CD4-positive, alpha-beta T cell (primary cell): Measurements from ENCODE around the gene OSBPL5. TPM values are rescaled to one million over a fixed set of nuclear protein-coding genes. Genes with fewer than 3 reads are reported as not detected.

Experiments used
- ATAC-seq: fragments of 200-7000 bp; cut with Tn5 transposase; one replicate; pipeline ENCODE4 v1.10.0; 2022; ENCODE audit warnings: mild to moderate bottlenecking; ENCODE audit not compliant: poor library complexity
- CTCF ChIA-PET: fragments of 350-600 bp; sonication (Branson Sonifier 250); formaldehyde crosslinking; loops from one replicate; lab custom pipeline; 2021; ENCODE audit warnings: antibody characterized with exemption, inconsistent platforms; lab: Charles Lee
- POLR2A ChIA-PET: fragments of 350-600 bp; sonication (Branson Sonifier 250); formaldehyde crosslinking; loops from one replicate; lab custom pipeline; 2021; ENCODE audit warnings: antibody characterized with exemption, inconsistent platforms; lab: Charles Lee
- DNase-seq, 14 experiments: peaks; one replicate each; pipeline ENCODE4 v3.0.0-alpha.2; 2013 to 2020; ENCODE audit warnings: mixed read lengths in 2 of 14
- H3K27ac ChIP-seq, 2 donors: one replicate each; pipeline versions ENCODE4 v1.5.1 to v1.7.0; 2013; ENCODE audit warnings: low read length in 2 of 2, low read depth in 1 of 2, mild to moderate bottlenecking in 1 of 2
- H3K27me3 ChIP-seq, 2 experiments: 1 replicate in 1 of 2; 2 replicates in 1 of 2; pipeline versions ENCODE4 v1.6.1 to v1.7.0; 2013; ENCODE audit warnings: low read length in 2 of 2, control low read depth in 1 of 2, mild to moderate bottlenecking in 1 of 2, moderate library complexity in 1 of 2; ENCODE audit not compliant: insufficient read depth in 2 of 2, control insufficient read depth in 1 of 2
- H3K36me3 ChIP-seq: one replicate; pipeline ENCODE4 v1.6.1; 2013; ENCODE audit warnings: low read length, control low read depth; ENCODE audit not compliant: insufficient read depth
- H3K4me1 ChIP-seq: one replicate; pipeline ENCODE4 v1.6.1; 2013; ENCODE audit warnings: low read length, control low read depth; ENCODE audit not compliant: insufficient read depth
- H3K4me3 ChIP-seq: one replicate; pipeline ENCODE4 v1.5.1; 2013; ENCODE audit warnings: mild to moderate bottlenecking, low read length, moderate library complexity
- H3K9me3 ChIP-seq, 2 experiments: 1 replicate in 1 of 2; 2 replicates in 1 of 2; pipeline versions ENCODE4 v1.6.1 to v1.7.0; 2013; ENCODE audit warnings: low read length in 2 of 2, mild to moderate bottlenecking in 2 of 2, control low read depth in 1 of 2, moderate library complexity in 1 of 2; ENCODE audit not compliant: control insufficient read depth in 1 of 2, insufficient read depth in 1 of 2
- H3K27ac Mint-ChIP-seq: one replicate; pipeline ENCODE4 v1.8.0; 2020; ENCODE audit warnings: mixed read lengths
- H3K27me3 Mint-ChIP-seq: one replicate; pipeline ENCODE4 v1.8.0; 2021; ENCODE audit warnings: mixed read lengths
- H3K36me3 Mint-ChIP-seq: one replicate; pipeline ENCODE4 v1.8.0; 2021; ENCODE audit warnings: low read depth, mixed read lengths
- H3K4me1 Mint-ChIP-seq: one replicate; pipeline ENCODE4 v1.8.0; 2021; ENCODE audit warnings: low read depth, mixed read lengths
- H3K4me3 Mint-ChIP-seq: one replicate; pipeline ENCODE4 v1.8.0; 2020; ENCODE audit warnings: mild to moderate bottlenecking, mixed read lengths
- H3K9me3 Mint-ChIP-seq: one replicate; pipeline ENCODE4 v1.8.0; 2020; ENCODE audit warnings: mixed read lengths
- intact Hi-C, 2 experiments: fragments of 100-400 bp; cut with DNase I in 1 of 2; cut with micrococcal nuclease in 1 of 2; formaldehyde crosslinking; loops; one replicate each; pipeline versions ENCODE4 v1.15.1 to v1.9.0; 2023 to 2025; cut with DNase I, micrococcal nuclease
- total RNA-seq, 174 experiments: library from RNA in 2 of 174; stranded (reverse) in 2 of 174; gene quantifications; one replicate each; pipeline ENCODE4 v1.2.3 and lab custom pipeline; 2021 to 2026
- TF ChIP-seq, protein P1 (sequence below): fragments of 200-600 bp; IDR thresholded peaks from one replicate; pipeline ENCODE4 v1.8.0; 2022; ENCODE audit warnings: antibody characterized with exemption, mild to moderate bottlenecking

The OSBPL5 gene
- total RNA-seq, 2 experiments from 2014 or later, result 6.7 to 9.1 TPM

- CTCF ChIA-PET, result no interaction called here
- POLR2A ChIA-PET, result no interaction called here
- intact Hi-C loops, result no loop called here
These were observed 16.7 kb downstream of the OSBPL5 start for GRCh38 chr11:3148255-3148989.

DNA sequence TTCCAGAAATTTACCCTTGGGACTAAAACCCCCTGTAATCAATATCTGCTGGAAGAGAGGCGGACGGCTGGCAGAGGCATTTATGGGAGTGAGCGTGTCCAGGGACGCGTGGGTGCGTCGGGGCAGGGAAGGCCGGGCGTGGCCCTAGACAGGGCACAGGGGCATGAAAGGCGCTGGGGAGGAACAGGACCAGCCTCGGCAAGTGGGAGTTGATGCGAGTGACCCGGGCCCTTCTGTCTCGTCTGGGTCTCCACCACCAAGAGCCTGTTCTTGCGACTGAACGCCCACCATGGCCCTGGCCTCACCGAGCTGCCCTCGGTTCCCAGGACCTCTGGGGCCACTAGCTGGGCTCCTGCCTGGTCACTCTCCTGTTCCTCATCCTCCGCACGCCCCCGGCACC, 17.5 kb downstream of the OSBPL5 start:
- H3K36me3 ChIP-seq, result no peaks in the 10 kb centered on the region
- Mint-ChIP-seq H3K4me1 (peaks cover 3% of the 10 kb centered on the region), H3K36me3 (no peaks in the 10 kb centered on the region)

More at GRCh38 chr11:3148255-3148989, 16.7 kb downstream of the OSBPL5 start:
- Mint-ChIP-seq H3K36me3 (no peaks in the 10 kb centered on the region), H3K4me1 (peaks cover 3% of the 10 kb centered on the region), H3K27me3 (no peaks in the 10 kb centered on the region), H3K4me3 (no peak overlapping the region), H3K9me3 (no peaks in the 10 kb centered on the region), H3K27ac (no peak overlapping the region)
- DNase-seq (no peak), ATAC-seq (no peak)
- H3K27me3 ChIP-seq, result no peaks in the 10 kb centered on the region
- no peaks in the 10 kb centered on the region for H3K4me1 ChIP-seq
- H3K4me3 ChIP-seq, result no peak overlapping the region
- no peaks in the 10 kb centered on the region for H3K36me3 ChIP-seq
- no peak overlapping the region for H3K27ac ChIP-seq
- no peaks in the 10 kb centered on the region for H3K9me3 ChIP-seq
- TF ChIP-seq, protein P1, sequence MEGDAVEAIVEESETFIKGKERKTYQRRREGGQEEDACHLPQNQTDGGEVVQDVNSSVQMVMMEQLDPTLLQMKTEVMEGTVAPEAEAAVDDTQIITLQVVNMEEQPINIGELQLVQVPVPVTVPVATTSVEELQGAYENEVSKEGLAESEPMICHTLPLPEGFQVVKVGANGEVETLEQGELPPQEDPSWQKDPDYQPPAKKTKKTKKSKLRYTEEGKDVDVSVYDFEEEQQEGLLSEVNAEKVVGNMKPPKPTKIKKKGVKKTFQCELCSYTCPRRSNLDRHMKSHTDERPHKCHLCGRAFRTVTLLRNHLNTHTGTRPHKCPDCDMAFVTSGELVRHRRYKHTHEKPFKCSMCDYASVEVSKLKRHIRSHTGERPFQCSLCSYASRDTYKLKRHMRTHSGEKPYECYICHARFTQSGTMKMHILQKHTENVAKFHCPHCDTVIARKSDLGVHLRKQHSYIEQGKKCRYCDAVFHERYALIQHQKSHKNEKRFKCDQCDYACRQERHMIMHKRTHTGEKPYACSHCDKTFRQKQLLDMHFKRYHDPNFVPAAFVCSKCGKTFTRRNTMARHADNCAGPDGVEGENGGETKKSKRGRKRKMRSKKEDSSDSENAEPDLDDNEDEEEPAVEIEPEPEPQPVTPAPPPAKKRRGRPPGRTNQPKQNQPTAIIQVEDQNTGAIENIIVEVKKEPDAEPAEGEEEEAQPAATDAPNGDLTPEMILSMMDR, result no peak

GRCh38 chr11:3147257-3147619, 17.9 kb downstream of the OSBPL5 start:
- ATAC-seq, result no peak
- Histone ChIP-seq H3K4me1 (no peaks in the 10 kb centered on the region), H3K27ac (no peak overlapping the region), H3K36me3 (no peaks in the 10 kb centered on the region), H3K9me3 (no peaks in the 10 kb centered on the region), H3K27me3 (no peaks in the 10 kb centered on the region), H3K4me3 (no peak overlapping the region)
- no peak for DNase-seq
- ChIA-PET POLR2A (no interaction called here), CTCF (no interaction called here)
- Mint-ChIP-seq H3K4me1 (peaks cover 3% of the 10 kb centered on the region), H3K36me3 (no peaks in the 10 kb centered on the region), H3K4me3 (no peak overlapping the region), H3K9me3 (no peaks in the 10 kb centered on the region), H3K27me3 (no peaks in the 10 kb centered on the region), H3K27ac (no peak overlapping the region)
- TF ChIP-seq, protein P1, result no peak
- intact Hi-C loops, result no loop called here

More for the DNA sequence above, 17.5 kb downstream of the OSBPL5 start:
- H3K4me3 ChIP-seq, result no peak overlapping the region
- Mint-ChIP-seq H3K27me3 (no peaks in the 10 kb centered on the region), H3K4me3 (no peak overlapping the region), H3K27ac (no peak overlapping the region), H3K9me3 (no peaks in the 10 kb centered on the region)
- DNase-seq (no peak), ATAC-seq (no peak)
- TF ChIP-seq, protein P1, result no peak
- intact Hi-C loops, result no loop called here
- POLR2A ChIA-PET, result no interaction called here
- no peaks in the 10 kb centered on the region for H3K9me3 ChIP-seq
- no peaks in the 10 kb centered on the region for H3K4me1 ChIP-seq
- H3K27ac ChIP-seq, result no peak overlapping the region
- H3K27me3 ChIP-seq, result no peaks in the 10 kb centered on the region
- CTCF ChIA-PET, result no interaction called here
